Astrocyte of the cerebellum (primary cell): ENCODE data around the gene SULF2.

Source experiments
- DNase-seq: peaks from one replicate; pipeline ENCODE4 v3.0.0-alpha.2; 2011; ENCODE audit warnings: low read depth
- H3K4me3 ChIP-seq: 2 replicates; pipeline ENCODE4 v1.5.1; 2011; ENCODE audit warnings: mild to moderate bottlenecking, low read depth, low read length, moderate library complexity
- in situ Hi-C: cut with HindIII; loops from 2 replicates; pipeline ENCODE4 v1.10.0; 2017; ENCODE audit warnings: low sequenced_read_pairs
- TF ChIP-seq, protein P1 (sequence below): IDR thresholded peaks from 2 replicates; pipeline ENCODE4 v1.5.1; 2012; ENCODE audit warnings: low read length, low read depth, moderate library complexity, mild to moderate bottlenecking; ENCODE audit errors: missing control alignments

Gene SULF2

DNA sequence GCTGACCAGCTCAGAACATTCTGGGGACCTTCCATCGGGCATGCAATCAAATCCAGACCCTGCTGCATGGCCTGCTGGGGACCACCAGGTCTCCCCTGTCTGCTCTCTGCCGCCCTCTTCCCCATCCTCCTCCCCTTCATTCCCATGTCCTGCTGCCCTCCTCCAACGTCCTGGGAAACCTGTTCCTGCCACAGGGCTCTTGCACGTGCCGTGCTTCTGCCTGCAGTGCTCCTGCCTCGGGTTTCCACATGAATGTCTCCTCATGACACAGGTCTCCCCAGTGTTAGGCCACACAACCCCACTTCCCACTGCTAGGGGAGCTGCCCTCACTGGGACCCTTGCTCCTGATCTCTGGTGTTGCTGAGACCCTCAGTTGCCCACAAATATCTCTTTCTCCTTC, 37.2 kb downstream of the SULF2 start:
- TF ChIP-seq, protein P1, sequence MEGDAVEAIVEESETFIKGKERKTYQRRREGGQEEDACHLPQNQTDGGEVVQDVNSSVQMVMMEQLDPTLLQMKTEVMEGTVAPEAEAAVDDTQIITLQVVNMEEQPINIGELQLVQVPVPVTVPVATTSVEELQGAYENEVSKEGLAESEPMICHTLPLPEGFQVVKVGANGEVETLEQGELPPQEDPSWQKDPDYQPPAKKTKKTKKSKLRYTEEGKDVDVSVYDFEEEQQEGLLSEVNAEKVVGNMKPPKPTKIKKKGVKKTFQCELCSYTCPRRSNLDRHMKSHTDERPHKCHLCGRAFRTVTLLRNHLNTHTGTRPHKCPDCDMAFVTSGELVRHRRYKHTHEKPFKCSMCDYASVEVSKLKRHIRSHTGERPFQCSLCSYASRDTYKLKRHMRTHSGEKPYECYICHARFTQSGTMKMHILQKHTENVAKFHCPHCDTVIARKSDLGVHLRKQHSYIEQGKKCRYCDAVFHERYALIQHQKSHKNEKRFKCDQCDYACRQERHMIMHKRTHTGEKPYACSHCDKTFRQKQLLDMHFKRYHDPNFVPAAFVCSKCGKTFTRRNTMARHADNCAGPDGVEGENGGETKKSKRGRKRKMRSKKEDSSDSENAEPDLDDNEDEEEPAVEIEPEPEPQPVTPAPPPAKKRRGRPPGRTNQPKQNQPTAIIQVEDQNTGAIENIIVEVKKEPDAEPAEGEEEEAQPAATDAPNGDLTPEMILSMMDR, result no peak
- H3K4me3 ChIP-seq, result no peak overlapping the region
- DNase-seq, result no peak
- in situ Hi-C loops, result no loop called here

DNA sequence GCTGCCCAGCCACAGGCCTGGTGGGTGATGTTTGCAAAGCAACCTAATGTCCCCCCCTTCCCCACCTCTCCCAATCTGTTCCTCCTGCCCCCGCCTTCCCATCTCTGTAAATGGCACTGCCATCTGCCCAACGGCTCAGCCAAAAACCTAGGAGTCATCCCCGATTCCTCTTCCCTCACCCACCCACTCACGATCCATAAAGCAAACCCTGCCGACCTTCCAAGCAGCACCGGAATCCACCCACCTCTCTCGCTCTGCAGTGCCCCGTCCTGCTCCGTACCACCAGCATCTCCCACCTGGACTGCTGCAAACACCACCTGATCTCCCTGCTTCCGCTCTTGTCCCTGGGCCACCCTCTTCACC, 37.6 kb downstream of the SULF2 start:
- H3K4me3 ChIP-seq, result no peak overlapping the region
- in situ Hi-C loops, result no loop called here
- TF ChIP-seq, protein P1, result no peak
- DNase-seq, result no peak

DNA sequence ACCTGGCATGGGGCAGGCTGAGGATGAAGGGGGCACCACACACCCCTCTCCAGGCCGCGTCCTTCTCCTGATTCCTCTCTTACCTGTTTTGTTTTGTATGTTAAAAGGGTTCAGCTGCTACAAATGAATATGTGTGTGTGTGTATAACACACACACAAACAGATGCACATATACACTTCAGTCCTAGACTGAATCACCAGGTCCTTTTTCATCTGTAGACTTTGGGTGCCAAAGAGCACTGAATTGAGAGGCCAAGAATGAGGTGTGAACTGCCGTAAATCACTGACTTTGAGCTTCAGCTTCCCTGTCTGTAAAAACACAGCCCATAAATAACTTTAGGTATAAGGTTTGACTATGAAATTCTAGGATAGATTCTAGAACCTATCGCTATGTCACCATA, 40.5 kb downstream of the SULF2 start:
- in situ Hi-C loops, result no loop called here
- TF ChIP-seq, protein P1, result no peak
- no peak for DNase-seq
- H3K4me3 ChIP-seq, result no peak overlapping the region

DNA sequence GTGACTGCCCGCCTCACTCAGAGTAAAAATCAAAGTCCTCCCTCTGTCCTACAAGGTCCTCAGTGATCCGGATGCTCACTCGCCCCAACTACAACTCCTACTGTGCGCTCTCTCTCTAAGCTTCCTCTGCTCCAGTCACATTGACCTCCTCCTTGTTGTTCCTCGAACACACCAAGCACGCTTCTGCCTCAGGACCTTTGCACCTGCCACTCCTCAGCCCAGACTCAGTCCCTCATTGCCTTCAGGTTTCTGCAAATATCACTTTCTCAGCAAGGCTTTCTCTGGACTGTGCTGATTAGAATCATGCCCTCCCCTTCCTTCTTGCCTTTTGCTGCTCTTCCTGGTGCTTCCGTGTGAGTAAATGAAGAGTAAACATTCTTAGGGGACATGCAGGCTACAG, 41.6 kb downstream of the SULF2 start:
- no peak overlapping the region for H3K4me3 ChIP-seq
- in situ Hi-C loops, result no loop called here
- TF ChIP-seq, protein P1, result no peak
- DNase-seq, result no peak

DNA sequence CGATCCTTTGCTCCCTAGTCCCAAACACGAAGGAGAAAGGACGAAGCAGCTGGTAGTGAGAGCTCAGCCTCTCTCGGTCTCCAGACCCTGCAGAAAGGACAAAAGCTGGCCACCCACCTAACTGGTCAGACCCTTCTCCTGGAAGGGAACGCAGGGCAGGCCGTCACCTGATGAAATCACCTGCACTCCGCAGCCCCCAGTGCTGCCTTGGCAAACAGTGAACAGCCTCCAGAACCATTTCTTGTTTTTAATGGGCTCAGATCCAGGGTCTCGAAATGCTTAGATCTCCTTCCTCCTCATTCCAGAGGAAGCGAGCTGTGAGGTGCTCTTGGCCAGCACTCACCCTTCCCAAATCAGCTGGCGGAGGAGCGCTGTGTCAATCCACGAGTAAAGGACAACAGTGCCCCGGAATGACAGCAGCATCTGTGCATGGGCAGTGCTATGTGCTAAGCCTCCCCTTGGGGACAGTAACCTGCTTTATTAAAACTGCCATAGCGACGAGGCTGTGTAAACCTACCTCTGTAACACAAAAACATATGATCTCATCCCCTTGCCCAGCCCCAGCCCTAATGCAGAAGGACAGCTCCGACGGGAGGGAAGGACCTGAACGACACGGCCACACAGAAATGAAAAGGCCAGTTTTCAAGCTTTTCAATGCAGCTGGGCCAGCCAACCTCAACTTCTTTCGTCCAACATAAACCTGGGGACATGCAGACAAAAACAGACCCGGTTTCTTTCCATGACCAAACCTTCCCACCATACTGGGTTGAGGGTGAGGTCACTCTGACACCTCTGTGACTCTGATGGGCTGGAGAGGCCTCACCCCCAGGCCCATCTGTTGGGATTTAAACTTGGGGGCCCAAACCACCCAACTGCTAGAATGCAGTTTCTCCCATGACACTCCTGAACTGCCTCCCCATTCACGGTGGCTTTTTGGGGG, 43.3 kb downstream of the SULF2 start:
- no peak overlapping the region for H3K4me3 ChIP-seq
- no peak for DNase-seq
- in situ Hi-C loops, result no loop called here
- TF ChIP-seq, protein P1, result no peak

DNA sequence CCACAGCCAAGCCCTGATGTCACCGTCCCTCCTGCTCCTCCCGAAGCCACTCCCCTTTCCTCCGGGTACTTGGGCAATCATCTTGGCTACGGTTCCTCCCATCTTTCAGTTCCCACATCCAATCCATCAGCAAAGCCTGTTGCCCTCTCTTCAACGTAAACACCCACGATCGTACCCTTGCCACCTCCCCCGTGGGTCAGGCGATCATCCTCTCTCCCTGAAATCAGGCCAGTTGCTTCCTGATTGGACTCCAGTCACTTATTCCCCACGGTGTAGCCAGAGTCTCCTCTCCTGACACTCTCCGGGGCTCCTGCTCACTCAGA, 44.5 kb downstream of the SULF2 start:
- in situ Hi-C loops, result no loop called here
- TF ChIP-seq, protein P1, result no peak
- H3K4me3 ChIP-seq, result no peak overlapping the region
- no peak for DNase-seq
